ENCODE data around the gene PPIA.
"Not testable (repeated sequence)": the region's sequence is repeated elsewhere in the genome, so short reads cannot be mapped to it uniquely, and the experiment has no call there.

PPIA gene

DNA sequence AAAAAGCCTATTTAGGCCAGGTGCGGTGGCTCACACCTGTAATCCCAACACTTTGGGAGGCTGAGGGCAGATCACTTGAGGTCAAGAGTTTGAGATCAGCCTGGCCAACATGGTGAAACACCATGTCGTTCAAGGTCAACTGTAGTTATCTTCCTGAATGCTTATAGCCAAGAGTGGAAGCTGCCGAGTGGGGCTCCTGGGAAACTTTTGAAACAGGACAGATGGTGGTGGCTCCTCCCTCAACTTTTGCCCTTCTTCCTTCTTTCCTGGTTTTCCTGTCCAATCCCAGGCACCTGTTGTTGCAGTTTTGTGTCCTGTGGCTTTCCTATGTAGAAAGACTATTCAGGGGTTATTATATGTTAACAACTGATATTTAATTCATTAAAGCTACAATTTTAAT lies 8.7 kb upstream of the PPIA start:
- DNase-seq (ENCODE audit: low read depth), result no peak

DNA sequence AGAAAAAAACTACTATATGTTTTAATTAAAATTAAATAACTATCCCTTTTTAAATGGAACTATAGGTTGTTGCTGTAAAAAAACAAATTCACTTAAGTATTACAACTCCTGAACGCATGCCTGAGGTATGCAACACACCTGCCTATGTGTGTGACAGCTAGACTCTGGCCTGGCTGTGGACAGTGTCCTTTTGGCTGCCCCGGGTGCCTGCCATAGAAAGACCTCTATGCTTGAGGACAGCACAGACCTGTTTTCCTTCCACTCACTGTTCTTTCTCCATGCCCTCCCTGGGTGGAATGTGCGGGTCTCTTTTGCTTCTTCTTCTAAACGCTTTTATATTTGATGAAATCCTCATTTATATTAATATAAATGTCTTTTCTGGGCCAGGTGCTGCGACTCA lies 6.5 kb upstream of the PPIA start:
- DNase-seq (ENCODE audit: low read depth), result no peak

DNA sequence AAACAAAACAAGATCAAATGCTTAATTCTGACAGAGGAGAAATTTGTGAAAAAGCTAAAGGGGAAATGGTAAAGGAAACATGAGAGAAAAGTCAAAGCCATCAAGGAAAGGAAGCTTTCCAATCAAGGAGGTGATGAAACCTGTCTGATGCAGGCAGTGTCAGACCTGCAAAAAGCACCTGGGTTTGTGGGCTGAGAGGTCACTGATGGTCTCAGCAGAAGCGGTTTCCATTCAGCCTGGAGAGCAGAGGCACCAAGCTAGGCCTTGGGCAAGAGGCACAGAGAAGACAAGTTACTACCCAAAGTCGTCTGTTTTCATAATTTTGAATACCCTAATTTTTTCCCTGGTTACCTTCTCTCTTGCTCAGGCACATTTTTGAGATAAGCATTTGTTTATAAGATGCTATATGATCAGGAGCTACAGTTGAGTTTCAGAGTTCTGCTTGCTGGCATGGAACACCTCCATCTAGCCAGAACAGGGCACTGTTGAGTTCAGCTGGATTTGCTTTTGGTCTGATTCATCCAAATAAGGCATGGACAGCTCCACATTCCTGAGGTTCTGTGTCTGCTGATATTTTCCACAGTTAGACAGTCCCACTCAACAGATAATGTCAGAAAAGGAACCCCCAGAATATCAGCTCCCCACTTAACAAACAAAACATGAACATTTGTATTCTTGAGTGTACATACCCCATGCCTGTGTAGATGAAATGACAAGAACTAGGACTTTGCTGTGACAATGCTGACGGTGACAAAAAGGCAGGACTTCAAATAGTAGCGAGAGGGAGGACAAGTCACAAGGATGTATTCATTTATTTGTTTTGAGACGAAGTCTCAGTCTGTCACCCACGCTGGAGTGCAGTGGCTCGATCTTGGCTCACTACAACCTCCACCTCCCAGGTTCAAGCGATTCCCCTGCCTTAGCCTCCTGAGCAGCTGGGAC lies 4.9 kb upstream of the PPIA start:
- no peak for DNase-seq (ENCODE audit: low read depth)

DNA sequence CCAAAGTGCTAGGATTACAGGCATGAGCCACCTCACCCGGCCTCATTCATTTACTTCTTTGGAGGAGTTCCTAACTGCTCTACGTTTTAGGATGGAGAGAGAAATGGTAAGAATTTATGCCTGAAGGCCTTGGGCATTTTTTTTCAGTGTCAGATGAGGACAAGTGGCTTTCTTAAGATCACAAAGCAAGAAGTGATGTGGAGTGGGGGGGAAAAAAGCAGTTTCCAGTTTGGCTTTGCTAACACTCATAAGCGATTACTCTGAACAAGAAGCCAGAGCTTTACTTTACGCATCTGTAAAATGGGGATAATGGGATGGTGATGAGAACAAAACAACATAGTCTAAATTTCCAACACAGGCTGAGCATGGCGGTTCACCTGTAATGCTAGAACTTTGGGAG lies 2.6 kb upstream of the PPIA start:
- no peak for DNase-seq (ENCODE audit: low read depth)

DNA sequence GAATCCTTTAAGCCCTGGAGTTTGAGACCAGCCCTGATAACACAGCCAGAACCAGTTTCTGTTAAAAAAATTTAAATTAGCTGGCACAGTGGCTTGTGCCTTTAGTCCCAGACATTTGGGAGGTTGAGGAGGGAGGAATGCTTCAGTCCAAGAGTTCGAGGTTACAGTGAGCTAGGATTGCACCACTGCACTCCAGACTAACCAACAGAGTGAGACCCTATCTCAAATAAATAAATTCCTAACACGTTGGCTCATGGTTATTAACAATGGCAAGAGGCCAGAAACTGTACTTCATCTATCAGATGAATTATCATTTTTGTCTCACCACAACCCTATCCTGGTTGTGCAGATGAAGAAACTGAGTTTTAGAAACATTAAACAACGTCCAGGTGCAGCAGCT lies 2.1 kb upstream of the PPIA start:
- DNase-seq (ENCODE audit: low read depth), result no peak

DNA sequence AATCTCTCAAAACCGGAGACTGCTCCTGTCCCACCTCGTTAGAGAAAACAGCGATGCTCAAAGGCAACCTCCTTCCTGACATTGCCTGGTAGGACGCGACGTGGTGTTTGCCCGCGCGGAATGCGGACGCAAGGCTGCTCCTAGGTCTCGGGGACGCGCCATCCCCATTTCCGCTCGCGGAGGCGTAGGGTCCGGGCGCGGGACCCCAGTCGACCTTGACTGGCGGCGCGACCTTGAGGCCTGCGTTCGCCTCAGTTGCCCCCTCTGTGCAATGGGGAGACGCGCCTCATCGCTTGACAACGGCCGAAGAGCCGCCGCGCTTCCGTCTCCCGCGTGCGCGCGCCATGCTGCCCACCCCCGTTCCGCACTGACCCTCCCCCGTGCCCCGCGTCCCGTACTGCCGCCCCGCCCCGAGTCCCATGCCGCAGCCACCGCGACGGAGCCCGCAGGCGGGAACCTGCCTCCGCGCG lies 412 bp upstream of the PPIA start:
- DNase-seq (ENCODE audit: low read depth), result no peak

DNA sequence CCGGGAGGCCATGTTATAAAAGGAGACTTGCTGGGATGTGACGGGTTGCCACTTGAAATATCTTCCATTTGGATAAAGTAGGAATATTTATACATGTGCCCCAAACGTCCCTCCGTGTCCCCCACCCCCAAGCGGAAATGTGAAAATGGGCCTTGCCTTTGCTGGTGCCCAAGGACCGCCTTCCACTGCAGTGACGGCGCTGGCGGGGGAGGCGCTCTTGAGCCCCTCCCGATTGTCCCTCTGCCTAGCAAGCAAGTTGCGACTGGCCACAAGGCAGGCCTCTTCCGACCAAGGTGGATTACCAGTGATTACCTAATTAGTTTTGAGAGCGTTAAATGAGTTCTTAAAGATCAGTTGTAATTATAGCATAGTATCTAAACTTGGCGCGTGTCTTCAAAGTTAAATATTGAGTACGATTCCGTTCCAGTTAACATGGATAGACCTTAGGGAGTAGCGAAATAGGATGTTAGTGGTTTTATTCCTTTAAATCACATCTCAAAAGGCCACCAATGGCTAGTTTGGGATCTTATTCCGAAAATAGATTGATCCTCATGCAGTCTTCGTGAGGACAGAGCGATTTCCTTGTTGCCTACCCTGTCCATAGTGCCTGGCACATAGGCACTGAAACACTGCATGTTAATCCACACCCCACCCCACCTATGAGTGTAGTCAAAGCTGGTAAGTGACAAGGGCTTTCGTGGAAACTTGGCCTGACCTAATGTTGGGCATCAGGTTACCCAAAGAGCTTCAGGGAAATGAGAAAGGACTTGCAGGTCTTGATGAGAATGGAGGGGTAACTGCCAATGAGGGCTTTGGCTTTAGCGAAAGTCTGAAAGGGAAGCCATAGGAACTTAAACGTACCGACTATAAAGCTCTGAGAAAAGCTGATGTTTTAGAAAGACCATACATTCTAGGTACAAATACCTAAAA lies 1.1 kb downstream of the PPIA start:
- DNase-seq (ENCODE audit: low read depth), result peak; percentile 51

DNA sequence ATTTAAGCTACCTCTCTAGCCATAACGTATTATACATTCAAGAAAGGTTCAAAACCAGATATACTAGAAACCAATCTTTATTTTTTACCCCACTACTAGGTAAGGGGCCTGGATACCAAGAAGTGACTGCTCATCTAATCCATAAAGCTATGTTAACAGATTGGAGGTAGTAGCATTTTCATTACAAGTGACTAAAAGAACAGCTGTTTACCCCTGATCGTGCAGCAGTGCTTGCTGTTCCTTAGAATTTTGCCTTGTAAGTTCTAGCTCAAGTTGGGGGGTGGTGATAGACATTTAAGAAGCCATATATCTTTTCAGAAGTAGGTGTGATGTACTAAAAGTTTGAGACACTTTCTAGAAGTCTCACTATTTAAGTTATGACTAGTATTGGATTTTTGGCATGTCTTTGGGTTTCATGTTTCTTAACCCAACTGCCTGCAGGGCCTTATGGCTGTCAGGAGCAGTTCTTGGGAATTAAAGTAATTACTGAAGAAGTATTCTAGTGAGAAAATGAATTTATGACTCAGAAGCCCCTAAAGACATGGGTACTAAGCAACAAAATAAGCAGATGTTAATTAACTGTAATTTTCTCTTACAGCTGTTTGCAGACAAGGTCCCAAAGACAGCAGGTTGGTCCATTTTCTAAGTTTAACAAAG lies 2.3 kb downstream of the PPIA start:
- DNase-seq (ENCODE audit: low read depth), result no peak

DNA sequence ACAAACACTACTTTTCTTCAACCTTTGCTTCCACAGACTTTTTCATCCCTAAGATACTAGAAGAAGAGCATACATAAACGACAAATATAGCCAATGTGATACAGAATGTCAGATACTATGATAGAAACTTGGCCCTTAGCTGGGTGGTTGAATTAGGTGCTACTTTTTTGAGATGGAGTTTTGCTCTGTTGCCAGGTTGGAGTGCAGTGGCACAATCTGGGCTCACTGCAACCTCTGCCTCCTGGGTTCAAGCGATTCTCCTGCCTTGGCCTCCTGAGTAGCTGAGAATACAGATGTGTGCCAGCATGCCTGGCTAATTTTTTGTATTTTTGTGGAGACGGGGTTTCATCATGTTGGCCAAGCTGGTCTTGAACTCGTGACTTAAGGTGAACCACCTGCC lies 3.5 kb downstream of the PPIA start:
- DNase-seq (ENCODE audit: low read depth), result no peak

DNA sequence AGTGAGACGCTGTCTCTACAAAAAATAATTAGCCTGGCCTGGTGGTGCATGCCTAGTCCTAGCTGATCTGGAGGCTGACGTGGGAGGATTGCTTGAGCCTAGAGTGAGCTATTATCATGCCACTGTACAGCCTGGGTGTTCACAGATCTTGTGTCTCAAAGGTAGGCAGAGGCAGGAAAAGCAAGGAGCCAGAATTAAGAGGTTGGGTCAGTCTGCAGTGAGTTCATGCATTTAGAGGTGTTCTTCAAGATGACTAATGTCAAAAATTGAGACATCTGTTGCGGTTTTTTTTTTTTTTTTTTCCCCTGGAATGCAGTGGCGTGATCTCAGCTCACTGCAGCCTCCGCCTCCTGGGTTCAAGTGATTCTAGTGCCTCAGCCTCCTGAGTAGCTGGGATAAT lies 5.4 kb downstream of the PPIA start:
- no peak for DNase-seq (ENCODE audit: low read depth)

DNA sequence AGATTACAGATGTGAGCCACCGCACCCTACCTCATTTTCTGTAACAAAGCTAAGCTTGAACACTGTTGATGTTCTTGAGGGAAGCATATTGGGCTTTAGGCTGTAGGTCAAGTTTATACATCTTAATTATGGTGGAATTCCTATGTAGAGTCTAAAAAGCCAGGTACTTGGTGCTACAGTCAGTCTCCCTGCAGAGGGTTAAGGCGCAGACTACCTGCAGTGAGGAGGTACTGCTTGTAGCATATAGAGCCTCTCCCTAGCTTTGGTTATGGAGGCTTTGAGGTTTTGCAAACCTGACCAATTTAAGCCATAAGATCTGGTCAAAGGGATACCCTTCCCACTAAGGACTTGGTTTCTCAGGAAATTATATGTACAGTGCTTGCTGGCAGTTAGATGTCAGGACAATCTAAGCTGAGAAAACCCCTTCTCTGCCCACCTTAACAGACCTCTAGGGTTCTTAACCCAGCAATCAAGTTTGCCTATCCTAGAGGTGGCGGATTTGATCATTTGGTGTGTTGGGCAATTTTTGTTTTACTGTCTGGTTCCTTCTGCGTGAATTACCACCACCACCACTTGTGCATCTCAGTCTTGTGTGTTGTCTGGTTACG lies 6.0 kb downstream of the PPIA start:
- no peak for DNase-seq (ENCODE audit: low read depth)

DNA sequence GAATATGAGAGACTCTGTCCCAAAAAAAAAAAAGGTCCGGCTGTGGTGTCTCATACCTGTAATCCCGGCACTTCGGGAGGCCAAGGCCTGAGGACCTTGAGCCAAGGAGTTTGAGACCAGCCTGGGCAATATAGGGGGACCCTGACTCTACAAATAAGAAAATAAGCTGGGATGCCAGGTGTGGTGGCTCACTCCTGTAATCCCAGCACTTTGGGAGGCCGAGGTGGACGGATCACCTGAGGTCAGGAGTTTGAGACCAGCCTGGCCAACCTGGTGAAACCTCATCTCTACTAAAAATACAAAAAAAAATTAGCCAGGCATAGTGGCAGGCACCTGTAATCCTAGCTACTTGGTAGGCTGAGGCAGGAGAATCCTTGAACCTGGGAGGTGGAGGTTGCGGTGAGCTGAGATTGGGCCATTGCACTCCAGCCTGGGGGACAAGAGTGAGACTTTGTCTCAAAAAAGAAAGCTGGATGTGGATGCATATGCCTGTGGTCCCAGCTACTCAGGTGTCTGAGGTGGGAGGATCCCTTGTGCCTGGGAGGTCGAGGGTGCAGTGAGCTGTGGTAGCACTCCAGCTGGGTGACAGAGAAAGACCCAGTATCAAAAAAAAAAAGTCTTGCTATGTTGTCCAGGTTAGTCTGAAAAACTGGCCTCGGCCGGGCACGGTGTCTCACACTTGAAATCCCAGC lies 7.5 kb downstream of the PPIA start:
- not testable (repeated sequence) for DNase-seq (ENCODE audit: low read depth)

DNA sequence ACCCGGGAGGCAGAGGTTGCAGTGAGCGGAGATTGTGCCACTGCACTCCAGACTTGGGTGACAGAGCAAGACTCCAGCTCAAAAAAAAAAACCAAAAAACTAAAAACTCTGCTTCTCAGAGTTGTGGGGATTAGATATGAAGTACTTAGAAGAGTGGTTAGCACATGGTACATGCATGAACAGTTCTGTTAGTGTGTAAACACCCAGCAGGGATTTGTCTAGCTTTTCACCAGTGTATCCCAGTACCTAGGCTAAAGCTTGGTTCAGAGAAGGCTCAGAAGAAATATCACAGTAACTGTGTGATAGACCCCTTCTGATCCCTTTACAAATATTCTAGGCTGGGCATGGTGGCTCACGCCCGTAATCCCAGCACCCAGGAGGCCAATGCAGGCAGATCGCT lies 9.5 kb downstream of the PPIA start:
- no peak for DNase-seq (ENCODE audit: low read depth)

DNA sequence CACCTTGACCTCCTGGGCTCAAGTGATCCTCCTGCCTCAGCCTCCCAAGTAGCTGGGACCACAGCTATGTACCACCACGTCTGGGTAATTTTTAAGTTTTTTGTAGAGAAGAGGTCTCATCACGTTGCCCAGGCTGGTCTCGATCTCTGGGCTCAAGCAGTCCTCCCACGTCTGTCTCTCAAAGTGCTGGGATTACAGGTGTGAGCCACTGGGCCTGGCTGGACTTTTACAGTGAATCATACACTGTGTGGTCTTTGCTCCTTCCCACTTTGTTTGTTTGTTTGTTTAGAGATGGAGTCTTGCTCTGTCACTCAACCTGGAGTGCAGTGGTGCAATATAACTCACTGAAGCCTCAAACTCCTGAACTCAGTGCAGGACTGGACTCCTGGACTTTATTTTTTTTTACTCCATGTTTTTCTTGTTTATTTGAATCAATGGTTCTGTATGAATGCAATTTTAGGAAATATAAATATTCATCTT lies 12.5 kb downstream of the PPIA start:
- DNase-seq (ENCODE audit: low read depth), result no peak

DNA sequence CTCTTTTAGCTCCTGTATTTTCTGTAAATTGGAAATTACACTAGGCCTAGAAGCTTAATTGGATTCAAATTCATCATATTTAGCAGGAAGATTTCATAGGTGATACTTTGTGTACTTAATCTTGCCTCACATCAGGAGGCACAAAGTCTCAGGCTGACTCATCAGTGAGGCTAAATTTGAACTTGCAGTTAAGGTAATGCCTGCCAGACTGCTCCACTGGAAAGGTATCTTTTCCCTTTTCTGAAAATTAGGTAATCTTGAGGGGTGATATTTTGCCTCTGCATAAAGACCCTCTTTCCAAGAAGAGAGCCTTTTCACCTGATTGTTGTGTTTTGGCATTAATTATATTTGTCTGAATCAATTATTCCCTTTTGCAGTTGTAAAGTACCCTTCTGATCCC lies 14.6 kb downstream of the PPIA start:
- DNase-seq (ENCODE audit: low read depth), result no peak

DNA sequence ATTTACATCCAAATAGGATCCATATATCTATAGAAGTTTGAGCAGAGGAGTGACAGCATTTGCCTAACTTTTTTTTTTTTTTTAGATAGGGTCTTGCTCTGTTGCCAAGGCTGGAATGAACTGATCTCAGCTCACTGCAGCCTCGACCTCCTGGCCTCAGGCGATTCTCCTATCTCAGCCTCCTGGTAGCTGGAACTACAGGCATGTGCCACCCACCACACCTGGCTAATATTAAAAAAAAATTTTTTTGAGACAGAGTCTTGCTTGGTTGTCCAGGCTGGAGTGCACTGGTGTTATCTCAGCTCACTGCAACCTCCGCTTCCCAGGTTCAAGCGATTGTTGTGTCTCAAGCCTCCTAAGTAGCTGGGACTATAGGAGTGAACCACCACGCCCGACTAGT lies 15.1 kb downstream of the PPIA start:
- DNase-seq (ENCODE audit: low read depth), result no peak

DNA sequence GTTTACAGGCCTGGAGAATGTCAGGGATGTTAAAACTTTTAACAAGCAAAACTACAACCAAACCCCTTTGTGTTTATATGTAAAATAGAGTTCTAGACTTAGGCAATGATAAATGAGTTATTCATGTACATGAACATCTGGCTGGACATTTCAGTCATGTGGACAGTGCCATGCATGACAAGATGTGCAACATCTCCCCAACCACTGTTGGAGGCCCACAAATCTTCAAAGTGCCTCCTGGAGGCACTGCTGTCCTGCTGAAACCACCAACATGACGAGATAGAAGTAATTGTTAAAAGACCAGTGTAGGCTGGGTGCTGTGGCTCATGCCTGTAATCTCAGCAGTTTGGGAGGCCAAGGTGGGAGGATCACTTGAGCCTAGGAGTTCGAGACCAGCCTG lies 18.4 kb downstream of the PPIA start:
- no peak for DNase-seq (ENCODE audit: low read depth)

DNA sequence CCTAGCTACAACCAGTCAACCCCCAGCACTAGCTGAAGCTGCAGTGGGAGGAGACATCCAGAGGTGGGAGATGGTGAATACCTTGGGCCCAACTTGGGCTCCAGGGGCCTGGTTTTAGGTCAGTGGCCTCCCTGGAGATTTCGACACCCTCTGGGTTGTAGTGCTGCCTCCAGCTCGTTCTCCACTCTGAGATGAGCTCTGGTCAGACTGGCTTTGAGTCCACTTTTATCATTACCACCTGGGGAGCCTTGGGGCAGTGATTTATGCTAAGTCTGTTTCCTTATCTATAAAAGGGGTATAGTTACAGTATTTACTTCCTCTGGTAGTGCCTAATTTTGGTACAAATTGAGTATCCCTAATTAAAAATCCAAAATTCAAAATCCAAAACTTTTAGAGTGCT lies 22.8 kb downstream of the PPIA start:
- no peak for DNase-seq (ENCODE audit: low read depth)

DNA sequence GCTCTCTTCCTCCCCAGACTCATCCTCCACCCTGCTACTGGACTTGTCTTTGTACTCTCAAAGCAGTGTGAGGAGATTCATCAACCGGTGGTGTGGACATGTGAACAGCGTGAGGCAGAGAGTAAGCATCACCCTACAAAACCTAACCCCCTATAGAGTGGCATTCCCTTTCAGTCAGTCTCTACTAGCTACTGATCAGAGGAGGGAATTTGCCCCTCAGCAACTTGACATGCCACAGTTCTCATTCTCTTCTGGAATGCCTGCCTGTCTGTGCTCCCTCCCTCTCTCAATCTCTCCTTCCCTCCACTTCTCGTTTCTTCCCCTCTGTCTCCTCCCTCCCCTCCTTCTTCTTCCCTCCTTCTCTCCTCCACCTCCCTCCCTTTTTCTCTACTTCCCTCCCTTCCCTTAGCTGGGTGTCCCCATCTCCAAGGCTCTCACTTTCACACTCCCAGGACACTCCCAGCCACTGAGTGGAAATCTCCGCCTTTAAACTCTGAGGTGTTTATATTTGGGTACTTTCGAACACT lies 26.8 kb downstream of the PPIA start:
- DNase-seq (ENCODE audit: low read depth), result no peak

DNA sequence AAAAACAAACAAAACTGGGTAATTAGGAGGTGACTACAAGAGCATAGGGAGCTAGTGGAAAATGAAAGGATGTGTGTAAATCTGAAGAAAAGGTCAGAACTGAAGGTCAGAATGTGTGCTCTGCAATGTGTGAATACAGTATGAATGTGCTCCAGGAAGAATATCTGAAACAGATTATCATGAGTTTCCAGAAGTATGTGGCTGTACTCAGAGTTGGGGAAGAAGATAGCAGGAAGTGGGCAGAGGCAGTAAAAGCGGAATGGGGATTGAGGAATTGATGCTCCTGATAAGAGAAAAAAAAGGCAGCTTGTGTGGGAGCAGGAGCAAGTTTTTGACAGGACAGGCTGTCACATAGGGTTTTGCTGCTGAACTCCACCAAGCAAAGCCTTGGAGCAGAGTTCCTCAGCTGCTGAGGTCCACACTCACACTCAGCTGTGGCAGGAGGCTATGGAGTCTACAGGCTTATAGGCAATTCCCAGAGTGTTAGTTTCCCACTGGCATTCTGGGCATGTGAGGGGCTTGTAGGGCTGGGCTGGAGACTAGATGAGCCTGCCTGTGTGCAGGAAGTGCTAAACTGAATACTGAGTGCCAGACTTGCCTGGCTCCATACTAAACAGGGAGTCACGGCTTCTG lies 28.5 kb downstream of the PPIA start:
- no peak for DNase-seq (ENCODE audit: low read depth)
